WI38 (cell line): ENCODE data around the gene SLA2.

Experiments
- H3K4me3 ChIP-seq: 2 replicates; pipeline ENCODE4 v1.5.1; 2011; ENCODE audit warnings: low read depth, mild to moderate bottlenecking, control low read depth, low read length
- TF ChIP-seq, protein P1 (sequence below): IDR thresholded peaks from 2 replicates; pipeline ENCODE4 v1.5.1; 2012; ENCODE audit warnings: low read depth, mild to moderate bottlenecking, control low read depth, low read length

The SLA2 gene

DNA sequence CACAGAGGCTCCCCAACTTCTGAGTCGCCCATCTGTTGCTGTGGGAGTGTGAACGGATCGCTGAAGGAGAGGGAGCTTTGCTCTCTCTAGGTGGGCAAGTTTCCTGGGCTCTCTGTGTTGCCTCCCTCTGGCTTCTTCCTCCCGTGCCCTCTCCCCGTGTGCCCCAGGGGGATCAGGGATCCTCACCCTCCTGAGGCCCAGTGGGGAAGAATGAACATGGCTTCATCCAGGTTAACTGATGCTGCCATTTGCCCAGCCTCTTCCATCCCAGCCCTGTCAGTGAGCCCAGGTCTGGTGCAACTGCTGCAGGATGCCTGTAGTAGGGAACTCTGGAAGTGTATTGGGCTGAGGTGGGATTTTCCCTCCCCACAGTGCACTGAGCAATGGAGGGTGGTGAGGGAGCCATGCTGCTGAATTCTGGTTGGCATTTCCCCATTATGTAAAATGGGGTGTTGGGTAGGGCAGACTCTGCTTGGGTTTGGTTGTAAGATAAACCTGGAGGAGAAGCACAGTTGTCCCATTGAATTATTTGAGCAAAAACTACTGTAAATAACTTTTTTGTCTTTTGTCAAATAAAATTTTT is 52.6 kb downstream of the SLA2 start:
- H3K4me3 ChIP-seq, result no peak overlapping the region
- TF ChIP-seq, protein P1, sequence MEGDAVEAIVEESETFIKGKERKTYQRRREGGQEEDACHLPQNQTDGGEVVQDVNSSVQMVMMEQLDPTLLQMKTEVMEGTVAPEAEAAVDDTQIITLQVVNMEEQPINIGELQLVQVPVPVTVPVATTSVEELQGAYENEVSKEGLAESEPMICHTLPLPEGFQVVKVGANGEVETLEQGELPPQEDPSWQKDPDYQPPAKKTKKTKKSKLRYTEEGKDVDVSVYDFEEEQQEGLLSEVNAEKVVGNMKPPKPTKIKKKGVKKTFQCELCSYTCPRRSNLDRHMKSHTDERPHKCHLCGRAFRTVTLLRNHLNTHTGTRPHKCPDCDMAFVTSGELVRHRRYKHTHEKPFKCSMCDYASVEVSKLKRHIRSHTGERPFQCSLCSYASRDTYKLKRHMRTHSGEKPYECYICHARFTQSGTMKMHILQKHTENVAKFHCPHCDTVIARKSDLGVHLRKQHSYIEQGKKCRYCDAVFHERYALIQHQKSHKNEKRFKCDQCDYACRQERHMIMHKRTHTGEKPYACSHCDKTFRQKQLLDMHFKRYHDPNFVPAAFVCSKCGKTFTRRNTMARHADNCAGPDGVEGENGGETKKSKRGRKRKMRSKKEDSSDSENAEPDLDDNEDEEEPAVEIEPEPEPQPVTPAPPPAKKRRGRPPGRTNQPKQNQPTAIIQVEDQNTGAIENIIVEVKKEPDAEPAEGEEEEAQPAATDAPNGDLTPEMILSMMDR, result no peak

DNA sequence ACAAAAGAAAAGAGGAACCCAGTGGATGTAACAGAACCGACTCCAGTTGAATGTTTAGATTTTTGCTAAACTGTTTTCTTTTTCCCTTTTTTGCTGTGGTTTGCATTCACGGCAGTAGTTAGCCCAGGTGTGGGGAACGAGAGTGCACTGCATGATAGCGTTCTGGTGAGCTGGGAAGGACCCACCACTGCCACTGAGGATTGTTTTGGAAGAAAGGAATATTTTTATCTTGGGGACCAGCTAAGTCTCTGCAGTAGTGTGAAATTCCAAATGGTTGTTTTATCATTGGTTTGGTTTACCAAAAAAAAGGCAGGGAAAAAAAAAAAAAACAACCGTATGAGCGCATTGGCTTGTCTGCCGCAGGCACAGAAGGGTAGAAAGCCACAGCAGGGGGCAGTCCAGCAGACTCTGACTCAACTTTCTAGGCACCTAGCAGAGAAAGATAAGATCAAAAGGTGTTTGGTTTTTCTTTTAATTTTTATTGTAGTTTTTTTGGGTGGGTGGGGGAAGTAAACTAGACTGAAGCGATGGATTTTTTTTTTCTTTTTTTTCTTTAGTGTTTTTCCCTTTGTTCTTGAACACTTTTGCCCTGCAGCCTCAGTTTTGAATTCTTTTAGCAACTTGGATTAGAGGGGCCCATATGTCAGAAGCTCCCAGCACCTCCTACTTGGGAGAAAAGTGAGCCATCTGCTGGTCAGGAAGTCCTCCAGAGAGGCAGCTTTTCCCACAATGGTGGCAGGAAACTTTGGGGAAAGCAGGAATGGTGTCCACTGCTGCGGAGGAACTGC is 53.9 kb downstream of the SLA2 start:
- TF ChIP-seq, protein P1, result peak; percentile 24; the same call in 1 of the 2 replicates

DNA sequence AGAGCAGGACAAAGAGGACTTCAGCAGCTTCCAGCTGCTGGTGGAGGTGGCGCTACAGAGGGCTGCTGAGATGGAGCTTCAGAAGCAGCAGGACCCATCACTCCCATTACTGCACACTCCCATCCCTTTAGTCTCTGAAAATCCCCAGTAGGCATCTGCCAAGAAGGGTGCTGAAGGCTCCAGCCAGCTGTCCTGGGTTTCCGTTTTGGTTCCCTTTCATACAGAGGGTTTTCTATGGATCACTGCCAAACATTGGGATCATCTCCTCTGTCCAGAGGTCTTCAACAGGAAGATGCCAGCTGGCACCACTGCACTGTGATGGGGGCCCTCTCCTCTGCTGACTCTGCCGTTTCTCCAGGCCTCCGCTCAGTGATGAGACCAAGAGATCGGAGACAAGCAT is 54.7 kb downstream of the SLA2 start:
- H3K4me3 ChIP-seq, result no peak overlapping the region

More for the DNA sequence above, 53.9 kb downstream of the SLA2 start:
- H3K4me3 ChIP-seq, result no peak overlapping the region

DNA sequence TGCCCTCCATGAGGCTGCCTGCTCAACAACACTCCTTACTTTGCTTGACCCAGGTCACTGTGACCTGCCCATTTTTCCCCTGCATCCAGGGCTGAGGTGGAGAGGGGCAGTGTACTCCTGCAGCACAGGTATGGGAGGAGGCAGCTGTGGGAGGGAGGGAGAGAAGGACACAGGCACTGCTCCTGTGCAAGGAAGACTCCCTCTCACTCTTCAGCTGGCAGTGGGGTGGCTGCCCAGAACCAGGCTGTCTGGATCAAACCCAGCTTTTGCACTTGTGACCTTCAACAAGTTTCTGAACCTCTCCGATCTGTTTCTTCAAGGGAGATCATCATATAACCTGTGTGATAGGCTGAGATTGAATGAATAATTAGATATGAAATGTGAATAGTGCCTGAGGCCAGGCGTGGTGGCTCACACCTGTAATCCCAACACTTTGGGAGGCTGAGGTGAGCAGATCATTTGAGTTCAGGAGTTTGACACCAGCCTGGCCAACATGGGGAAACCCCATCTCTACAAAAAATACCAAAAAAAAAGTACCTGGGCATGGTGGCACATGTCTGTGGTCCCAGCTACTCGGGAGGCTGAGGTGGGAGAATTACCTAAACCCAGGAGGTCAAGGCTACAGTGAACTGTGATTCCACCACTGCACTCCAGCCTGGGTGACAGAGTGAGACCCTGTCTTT is 58.5 kb downstream of the SLA2 start:
- TF ChIP-seq, protein P1, result no peak

More for the DNA sequence above, 54.7 kb downstream of the SLA2 start:
- TF ChIP-seq, protein P1, result no peak

DNA sequence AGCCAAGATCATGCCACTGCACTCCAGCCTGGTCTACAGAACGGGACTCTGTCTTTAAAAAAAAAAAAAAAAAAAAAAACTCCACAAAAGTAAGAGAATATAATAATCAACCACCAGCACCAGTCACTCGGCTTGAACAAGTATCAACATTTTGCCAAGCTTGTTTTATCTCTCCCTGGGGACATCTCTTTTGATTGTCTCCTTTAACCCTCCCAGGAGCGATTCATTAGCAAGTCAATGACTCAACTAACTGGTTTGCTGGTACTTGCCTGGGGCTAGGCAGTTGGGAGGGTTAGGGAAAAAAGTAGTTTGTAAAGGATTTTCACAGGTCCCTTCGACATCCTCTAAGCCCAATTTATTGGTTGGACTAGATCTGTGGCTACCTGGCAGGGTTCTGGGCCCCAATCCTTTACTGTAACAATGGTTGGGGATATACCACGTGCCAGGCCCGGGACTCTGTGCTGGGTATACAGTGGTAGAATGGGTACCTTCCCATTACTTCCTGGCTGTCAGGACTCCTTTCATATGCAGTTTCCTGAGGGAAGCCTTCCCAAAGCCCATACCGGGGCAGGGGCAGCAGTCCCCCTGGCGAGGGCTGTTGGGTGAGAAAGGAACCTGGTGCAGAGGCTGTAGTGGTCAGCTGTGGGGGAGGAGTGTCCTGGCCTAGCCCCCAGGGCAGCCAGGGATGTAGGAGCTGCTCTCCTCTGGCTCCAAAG is 60.4 kb downstream of the SLA2 start:
- TF ChIP-seq, protein P1, result no peak
- H3K4me3 ChIP-seq, result no peak overlapping the region

More for the DNA sequence above, 58.5 kb downstream of the SLA2 start:
- no peak overlapping the region for H3K4me3 ChIP-seq

DNA sequence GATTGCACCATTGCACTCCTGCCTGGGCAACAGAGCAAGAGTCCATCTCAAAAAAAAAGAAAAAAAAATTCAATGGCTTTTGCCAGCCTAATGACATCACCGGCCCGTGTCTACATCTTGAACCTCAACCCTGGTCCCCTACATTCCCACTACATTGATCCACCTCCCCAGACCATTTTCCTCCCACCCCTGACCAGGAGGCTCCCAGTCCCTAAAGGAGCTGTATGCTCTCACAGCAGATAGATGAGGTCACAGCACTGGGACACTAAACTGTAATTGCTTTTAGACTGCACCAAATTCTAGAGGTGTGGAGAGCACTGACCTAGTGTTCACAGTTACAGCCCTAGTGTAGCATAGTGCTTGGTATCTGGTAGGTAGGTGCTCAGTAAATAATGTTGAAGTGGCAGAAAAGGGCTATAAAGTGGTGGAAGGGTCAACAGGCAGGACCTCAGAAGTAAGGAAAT is 61.9 kb downstream of the SLA2 start:
- TF ChIP-seq, protein P1, result no peak
- H3K4me3 ChIP-seq, result no peak overlapping the region
